ENCODE measurements around the gene SSBP4.
"Not testable (repeated sequence)": the region's sequence is repeated elsewhere in the genome, so short reads cannot be mapped to it uniquely, and the experiment has no call there.

SSBP4 gene

DNA sequence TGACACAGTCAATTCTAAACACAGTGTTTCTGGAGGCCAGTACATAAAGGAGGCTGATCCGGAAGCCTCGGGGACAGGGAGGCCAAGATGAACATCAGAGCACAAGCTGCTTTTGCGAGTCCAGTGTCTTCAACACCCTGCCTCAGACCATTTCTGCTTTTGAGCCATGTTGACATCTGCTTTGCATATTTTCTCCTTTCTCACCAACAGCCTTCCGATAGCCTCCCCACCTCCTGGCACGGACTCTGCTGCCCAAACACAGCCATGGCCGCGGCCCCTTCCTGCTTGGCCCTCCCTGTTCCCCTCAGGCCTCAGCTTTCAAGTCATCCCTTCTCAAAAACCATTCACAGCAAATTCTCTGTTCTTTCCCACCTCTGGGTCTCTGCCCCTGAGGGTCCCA is 25.4 kb upstream of the SSBP4 start:
- no peak for DNase-seq (ENCODE audit: low read depth in 3 of 3)

GRCh38 chr19:18396471-18397241 is 22.5 kb upstream of the SSBP4 start:
- no peak for DNase-seq (ENCODE audit: low read depth in 3 of 3)

- no peak for DNase-seq (ENCODE audit: low read depth in 3 of 3)
Measured at GRCh38 chr19:18397242-18398202, 21.7 kb upstream of the SSBP4 start, which contains the start of gene LRRC25. LRRC25 (minus strand) TSS chr19:18397622; CDS start chr19:18396963, 659 bp downstream.

DNA sequence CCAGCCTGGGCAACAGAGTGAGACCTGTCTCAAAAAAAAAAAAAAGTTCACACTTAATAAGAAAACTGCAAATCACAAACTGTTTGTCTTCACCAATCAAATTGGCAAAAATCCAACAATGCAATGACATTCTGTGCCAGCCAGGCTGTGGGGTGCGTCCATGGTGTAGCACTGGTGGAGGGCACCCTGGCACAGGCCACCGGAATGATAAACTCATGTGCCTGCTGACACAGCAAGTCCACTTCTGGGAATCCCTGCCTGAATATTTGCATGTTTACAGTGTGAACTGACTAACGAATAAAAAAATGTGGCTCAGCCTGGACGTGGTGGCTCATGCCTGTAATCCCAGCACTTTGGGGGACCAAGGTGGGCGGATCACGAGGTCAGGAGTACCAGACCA is 20.2 kb upstream of the SSBP4 start:
- DNase-seq (ENCODE audit: low read depth in 3 of 3), result no peak

DNA sequence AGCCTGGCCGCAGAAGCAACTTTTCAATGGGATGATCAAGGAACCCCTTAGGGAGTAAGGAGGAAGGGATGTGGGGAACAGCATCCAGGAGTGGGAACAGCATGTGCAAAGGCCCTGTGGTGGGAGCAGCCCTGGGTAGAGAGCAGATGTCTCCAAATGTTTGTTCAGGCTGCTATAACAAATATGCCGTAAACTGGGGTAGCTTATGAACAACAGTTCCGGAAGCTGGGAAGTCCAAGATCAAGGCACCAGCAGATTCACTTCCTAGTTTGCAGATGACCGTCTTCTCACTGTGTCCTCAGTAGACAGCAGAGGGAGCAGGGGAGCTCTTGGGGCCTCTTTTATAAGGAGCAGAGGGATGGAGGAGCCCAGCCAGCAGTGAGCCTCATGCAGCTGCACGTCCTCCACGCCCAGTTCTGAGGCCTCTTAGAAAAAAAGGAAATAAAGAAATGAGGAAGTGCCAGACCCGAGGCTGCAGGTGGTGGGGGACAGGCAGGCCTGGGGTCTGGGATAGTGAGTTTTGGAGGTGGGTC is 17.6 kb upstream of the SSBP4 start:
- no peak for DNase-seq (ENCODE audit: low read depth in 3 of 3)

GRCh38 chr19:18402455-18403248 is 16.5 kb upstream of the SSBP4 start:
- DNase-seq (ENCODE audit: low read depth in 3 of 3), result not testable (repeated sequence)

- DNase-seq (ENCODE audit: low read depth in 3 of 3), result not testable (repeated sequence)
Measured at GRCh38 chr19:18405754-18406153, 13.4 kb upstream of the SSBP4 start.

DNA sequence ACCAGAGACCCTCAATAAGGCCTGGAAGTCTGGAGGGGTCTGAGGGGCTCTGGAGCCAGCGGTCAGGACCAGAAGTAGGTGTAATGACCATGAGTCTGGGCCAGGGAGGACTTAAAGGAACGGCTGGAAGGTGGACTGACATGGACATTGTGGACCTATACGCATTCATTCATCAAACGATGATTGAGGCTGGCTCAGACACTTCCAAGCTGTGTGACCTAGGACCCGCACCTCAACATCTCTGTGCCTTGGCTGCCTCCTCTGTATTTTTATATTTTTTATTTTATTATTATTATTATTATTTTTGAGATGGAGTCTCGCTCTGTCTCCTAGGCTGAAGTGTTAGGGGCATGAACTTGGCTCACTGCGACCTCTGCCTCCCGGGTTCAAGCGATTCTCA is 12.4 kb upstream of the SSBP4 start:
- DNase-seq (ENCODE audit: low read depth in 3 of 3), result no peak

- no peak for DNase-seq (ENCODE audit: low read depth in 3 of 3)
Measured at GRCh38 chr19:18408053-18408476, 11.1 kb upstream of the SSBP4 start.

- DNase-seq (ENCODE audit: low read depth in 3 of 3), result no peak
Measured at GRCh38 chr19:18412610-18413239, 6.5 kb upstream of the SSBP4 start.

DNA sequence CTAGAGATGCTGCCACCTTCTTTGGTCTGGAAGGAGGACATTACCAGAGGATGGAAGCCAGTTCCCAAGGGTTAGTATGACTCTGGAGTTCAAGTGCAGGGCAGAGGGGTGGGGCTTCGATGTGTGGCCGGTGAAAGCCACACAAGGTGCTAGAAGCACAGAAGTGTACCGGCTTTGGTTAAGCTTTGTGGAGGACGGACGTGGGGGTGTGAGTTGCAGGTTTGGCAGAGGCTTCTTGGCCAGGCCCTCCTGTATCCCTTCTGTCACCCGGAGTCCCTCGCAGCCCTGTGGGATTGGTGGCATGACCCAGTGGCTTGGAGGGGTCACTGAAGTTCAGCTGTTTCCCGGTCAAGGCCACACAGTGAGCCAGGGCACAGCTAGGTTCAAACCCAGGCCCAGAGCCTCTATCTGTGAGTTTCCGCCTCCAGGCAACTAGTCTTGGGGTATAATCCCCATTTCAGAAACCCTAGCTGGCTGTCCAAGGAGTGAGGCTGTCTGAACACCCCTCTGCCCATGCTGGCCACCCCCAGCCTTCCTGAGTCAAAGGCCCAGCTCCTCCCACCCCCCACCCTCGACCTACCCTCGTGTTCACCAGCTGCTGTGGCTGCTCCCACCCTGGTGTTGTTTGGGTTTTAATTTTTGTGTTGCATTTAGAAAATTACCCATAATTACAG is 4.6 kb upstream of the SSBP4 start:
- no peak for DNase-seq (ENCODE audit: low read depth in 3 of 3)

- no peak for DNase-seq (ENCODE audit: low read depth in 3 of 3)
Measured at GRCh38 chr19:18415178-18415867, 3.9 kb upstream of the SSBP4 start.

- peak in 2 of 3 experiments; percentile 48 to 57 for DNase-seq (ENCODE audit: low read depth in 3 of 3)
Measured at GRCh38 chr19:18416778-18417249, 2.4 kb upstream of the SSBP4 start.

DNA sequence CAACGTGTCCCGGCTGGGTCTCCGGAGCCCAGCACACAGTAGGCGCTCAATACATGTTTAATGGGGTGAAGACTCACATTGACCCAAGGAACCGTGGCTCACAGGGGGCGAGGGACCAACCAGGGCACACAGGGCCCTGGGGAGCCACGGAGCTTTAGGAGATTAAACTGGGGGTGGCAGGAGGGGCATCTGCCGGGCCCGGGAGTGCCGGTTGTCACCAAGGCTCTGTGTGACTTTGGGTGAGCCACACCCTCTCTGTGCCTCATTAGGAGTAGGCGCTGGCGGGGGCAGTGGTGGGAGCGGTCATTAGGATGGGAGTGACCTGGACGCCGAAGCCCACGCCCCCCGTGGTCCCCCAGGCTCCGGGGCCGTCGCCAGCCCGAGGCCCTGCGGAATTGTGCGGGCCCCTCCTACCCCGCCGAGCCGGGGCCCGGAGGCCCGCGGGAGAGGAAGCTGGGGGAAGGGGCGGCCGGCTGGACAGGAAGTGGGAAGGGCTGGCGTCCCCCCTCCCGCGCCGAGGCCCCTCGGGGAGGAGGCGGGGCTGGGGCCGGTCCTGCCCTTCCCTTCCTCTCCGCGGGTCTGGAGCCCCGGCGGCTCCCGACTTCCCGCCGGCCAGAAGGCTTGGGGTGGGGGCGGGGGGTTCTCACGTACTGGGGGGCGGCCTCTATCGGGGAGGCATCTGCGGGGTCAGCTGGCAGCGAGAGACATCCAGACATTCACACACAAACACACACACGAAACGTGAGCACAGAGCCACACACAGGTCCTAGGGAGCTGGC is 1.8 kb upstream of the SSBP4 start:
- no peak for DNase-seq (ENCODE audit: low read depth in 3 of 3)

GRCh38 chr19:18418029-18418482 is 1.1 kb upstream of the SSBP4 start:
- no peak for DNase-seq (ENCODE audit: low read depth in 3 of 3)

DNA sequence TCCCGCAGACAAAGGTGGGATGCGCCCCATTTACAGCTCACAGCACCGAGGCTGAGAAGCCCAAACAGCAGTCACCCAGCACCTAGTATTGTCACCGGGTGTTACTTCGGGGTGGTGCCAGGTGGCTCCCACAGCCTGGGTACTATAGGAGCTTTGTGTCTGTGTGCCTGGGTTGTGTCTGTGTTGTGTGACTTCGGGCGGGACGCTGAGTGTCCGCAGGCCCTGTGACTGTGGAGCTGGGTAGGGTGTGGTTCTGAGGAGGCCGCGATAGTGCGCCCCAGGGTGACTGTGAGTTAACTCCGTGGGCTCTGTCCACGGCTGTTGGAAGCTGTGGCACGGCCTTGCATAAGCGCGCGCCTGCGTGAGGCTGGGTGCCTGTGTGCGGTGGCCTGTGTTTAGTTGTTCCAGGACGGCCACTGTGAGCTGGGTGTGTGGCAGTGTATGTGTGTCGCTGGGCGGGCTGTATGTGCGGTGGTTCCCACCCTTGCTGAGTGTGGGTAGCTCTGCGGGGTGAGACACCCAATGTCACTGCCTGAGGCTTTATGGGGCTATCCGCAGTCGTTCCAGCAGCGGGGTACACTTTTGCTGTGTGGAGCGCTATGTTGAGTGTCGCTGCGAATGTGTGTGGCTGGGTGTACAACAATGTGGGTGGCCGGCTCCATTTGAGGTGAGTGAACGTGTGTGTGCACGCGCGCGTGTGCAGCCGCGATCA is 559 bp upstream of the SSBP4 start:
- no peak for DNase-seq (ENCODE audit: low read depth in 3 of 3)

DNA sequence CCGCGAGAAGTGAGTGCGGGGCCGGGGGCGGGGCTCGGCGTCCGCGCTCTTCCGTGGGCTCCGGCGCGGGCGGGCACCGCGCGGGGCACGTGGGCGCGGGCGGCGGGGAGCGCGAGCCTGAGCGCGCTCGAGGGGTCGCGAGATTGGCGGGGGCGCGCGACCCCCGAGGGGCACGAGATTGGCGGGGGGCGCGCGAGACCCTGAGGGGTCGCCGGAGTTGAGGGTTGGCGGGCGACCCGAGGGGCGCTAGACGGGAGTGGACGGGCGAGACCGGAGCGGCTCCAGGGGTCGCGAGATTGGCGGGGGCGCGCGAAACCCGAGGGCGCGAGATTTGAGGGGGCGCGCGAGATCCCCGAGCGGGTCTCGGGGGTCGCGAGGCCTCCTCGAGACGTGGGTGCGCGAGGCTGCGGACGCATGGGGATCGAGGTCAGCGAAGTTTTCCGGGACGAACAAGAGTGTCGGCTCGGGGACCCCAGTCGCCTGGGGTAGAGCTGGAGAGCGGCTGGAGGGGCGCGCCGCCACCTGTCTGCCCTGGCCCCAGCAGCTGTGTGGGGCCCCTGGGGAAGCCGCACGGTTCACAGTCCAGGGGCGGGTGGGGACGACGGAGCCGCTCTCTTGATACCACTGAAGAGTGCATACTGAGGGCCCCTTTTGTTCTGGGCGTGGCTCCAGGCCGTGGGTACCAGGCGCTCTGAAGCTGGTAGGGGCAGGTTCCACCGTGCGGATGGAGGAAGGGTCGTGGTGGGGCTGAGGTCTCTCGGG is 682 bp downstream of the SSBP4 start:
- no peak for DNase-seq (ENCODE audit: low read depth in 3 of 3)

Data from stimulated activated CD4-positive, alpha-beta T cell treated with anti-CD3 and anti-CD28 coated beads, TNF-alpha, amount 100 ng/mL, for 4 hours (primary cell).